Endothelial cell (in vitro differentiated cells): Measurements from ENCODE around the gene TBC1D1. TPM values are rescaled to one million over a fixed set of nuclear protein-coding genes. Genes with fewer than 3 reads are reported as not detected.

ENCODE experiments used
- DNase-seq: peaks from one replicate; pipeline ENCODE4 v3.0.0; 2021; ENCODE audit warnings: low spot score
- H3K27ac Mint-ChIP-seq: one replicate; pipeline ENCODE4 v1.8.0; 2021; ENCODE audit warnings: mixed read lengths, inconsistent platforms; ENCODE audit not compliant: unreplicated experiment
- H3K27me3 Mint-ChIP-seq: one replicate; pipeline ENCODE4 v1.8.0; 2021; ENCODE audit warnings: mild to moderate bottlenecking, moderate library complexity, mixed read lengths, inconsistent platforms; ENCODE audit not compliant: unreplicated experiment
- H3K36me3 Mint-ChIP-seq: one replicate; pipeline ENCODE4 v1.8.0; 2021; ENCODE audit warnings: mild to moderate bottlenecking, low read depth, mixed read lengths, inconsistent platforms; ENCODE audit not compliant: unreplicated experiment
- H3K4me1 Mint-ChIP-seq: one replicate; pipeline ENCODE4 v1.8.0; 2021; ENCODE audit warnings: mild to moderate bottlenecking, mixed read lengths, inconsistent platforms; ENCODE audit not compliant: unreplicated experiment
- H3K4me3 Mint-ChIP-seq: one replicate; pipeline ENCODE4 v1.8.0; 2021; ENCODE audit warnings: mild to moderate bottlenecking, mixed read lengths, inconsistent platforms; ENCODE audit not compliant: unreplicated experiment
- H3K9me3 Mint-ChIP-seq: one replicate; pipeline ENCODE4 v1.8.0; 2021; ENCODE audit warnings: mixed read lengths, inconsistent platforms; ENCODE audit not compliant: unreplicated experiment
- CTCF ChIP-seq: fragments of 200-600 bp; sonication (generic); IDR thresholded peaks from one replicate; pipeline ENCODE4 v1.5.0; 2021; ENCODE audit warnings: antibody characterized with exemption; ENCODE audit not compliant: unreplicated experiment
- total RNA-seq: library from RNA; stranded (reverse); fragmentation: NEBNext Ultra II Directional; extraction: Animal tissue kit (Norgen Biotek cat#: 25700); gene quantifications from one replicate; pipeline ENCODE4 v1.2.1, GENCODE V29; 2021; ENCODE audit not compliant: unreplicated experiment

Gene TBC1D1
- total RNA-seq, 1 donor from 2014 or later: 139 TPM

- peaks cover 6% of the 10 kb centered on the region for H3K27me3 Mint-ChIP-seq
- peaks cover 4% of the 10 kb centered on the region for H3K36me3 Mint-ChIP-seq
- no peaks in the 10 kb centered on the region for H3K4me1 Mint-ChIP-seq
- DNase-seq: no peak
- H3K4me3 Mint-ChIP-seq: no peak overlapping the region
- no peak for TF ChIP-seq CTCF
- H3K9me3 Mint-ChIP-seq: no peaks in the 10 kb centered on the region
- H3K27ac Mint-ChIP-seq: no peak overlapping the region
Measured at GRCh38 chr4:37934096-37934495, 43.2 kb downstream of the TBC1D1 start.

GRCh38 chr4:37934609-37935008 is 43.7 kb downstream of the TBC1D1 start:
- Mint-ChIP-seq H3K4me1 (no peaks in the 10 kb centered on the region), H3K4me3 (no peak overlapping the region), H3K27me3 (peaks cover 6% of the 10 kb centered on the region), H3K36me3 (peaks cover 4% of the 10 kb centered on the region), H3K9me3 (no peaks in the 10 kb centered on the region), H3K27ac (no peak overlapping the region)
- no peak for DNase-seq
- no peak for TF ChIP-seq CTCF

GRCh38 chr4:37935026-37935425 is 44.1 kb downstream of the TBC1D1 start:
- DNase-seq: no peak
- no peak overlapping the region for H3K4me3 Mint-ChIP-seq
- no peaks in the 10 kb centered on the region for H3K9me3 Mint-ChIP-seq
- H3K4me1 Mint-ChIP-seq: no peaks in the 10 kb centered on the region
- H3K36me3 Mint-ChIP-seq: peaks cover 4% of the 10 kb centered on the region
- TF ChIP-seq CTCF: no peak
- peaks cover 6% of the 10 kb centered on the region for H3K27me3 Mint-ChIP-seq
- no peak overlapping the region for H3K27ac Mint-ChIP-seq

GRCh38 chr4:37936889-37937498 is 46.1 kb downstream of the TBC1D1 start:
- Mint-ChIP-seq H3K4me1 (no peaks in the 10 kb centered on the region), H3K36me3 (peaks cover 4% of the 10 kb centered on the region)

GRCh38 chr4:37938208-37938607 is 47.3 kb downstream of the TBC1D1 start:
- Mint-ChIP-seq H3K27ac (no peak overlapping the region), H3K36me3 (peaks cover 4% of the 10 kb centered on the region), H3K9me3 (no peaks in the 10 kb centered on the region), H3K4me1 (no peaks in the 10 kb centered on the region), H3K27me3 (peaks cover 4% of the 10 kb centered on the region), H3K4me3 (no peak overlapping the region)
- DNase-seq: no peak
- TF ChIP-seq CTCF: no peak

More at GRCh38 chr4:37936889-37937498, 46.1 kb downstream of the TBC1D1 start:
- Mint-ChIP-seq H3K27ac (no peak overlapping the region), H3K9me3 (no peaks in the 10 kb centered on the region), H3K27me3 (peaks cover 4% of the 10 kb centered on the region), H3K4me3 (no peak overlapping the region)
- TF ChIP-seq CTCF: no peak
- DNase-seq: no peak
